K562 (cell line): ENCODE measurements around the gene MYO3B. TPM values are rescaled to one million over a fixed set of nuclear protein-coding genes. Genes with fewer than 3 reads are reported as not detected.
A peak's percentile ranks its signal among the peaks of the same experiment; 100 is the strongest.

Source experiments
- ARID1B ChIP-seq: fragments of 450-650 bp; IDR thresholded peaks from 2 replicates; pipeline ENCODE4 v1.6.1; 2016; ENCODE audit warnings: antibody characterized with exemption, mild to moderate bottlenecking, inconsistent platforms
- CBFB ChIP-seq: sonication (generic); formaldehyde crosslinking; IDR thresholded peaks from 2 replicates; pipeline ENCODE4 v1.4.0; 2020; ENCODE audit warnings: mild to moderate bottlenecking, missing genetic modification reagents
- GABPA ChIP-seq: fragments of 200-800 bp; sonication (Bioruptor generic); conservative IDR thresholded peaks from 2 replicates; pipeline ENCODE4 v1.6.1; 2016; ENCODE audit warnings: low read depth, missing genetic modification characterization, missing compliant biosample characterization
- GABPB1 ChIP-seq: sonication (generic); formaldehyde crosslinking; IDR thresholded peaks from 2 replicates; pipeline ENCODE4 v1.8.0; 2022; ENCODE audit warnings: mild to moderate bottlenecking, missing genetic modification reagents
- HNRNPK ChIP-seq: fragments of 200-400 bp; formaldehyde crosslinking; IDR thresholded peaks from one replicate; pipeline ENCODE4 v1.6.1; 2018; ENCODE audit warnings: mild to moderate bottlenecking, low read depth, low read length; ENCODE audit not compliant: poor library complexity, severe bottlenecking
- ILF3 ChIP-seq: fragments of 450-650 bp; IDR thresholded peaks from 2 replicates; pipeline ENCODE4 v1.6.1; 2018; ENCODE audit warnings: antibody characterized with exemption, mild to moderate bottlenecking, moderate library complexity, borderline replicate concordance
- KDM4B ChIP-seq, 2 experiments: fragments of 450-650 bp in 1 of 2; sonication (generic) in 1 of 2; IDR thresholded peaks; 2 replicates each; pipeline ENCODE4 v1.6.1; 2016 to 2017; ENCODE audit warnings: borderline replicate concordance in 2 of 2, antibody characterized with exemption in 1 of 2, low read depth in 1 of 2, mild to moderate bottlenecking in 1 of 2
- NBN ChIP-seq: fragments of 450-650 bp; IDR thresholded peaks from 2 replicates; pipeline ENCODE4 v1.6.1; 2016; ENCODE audit warnings: low read depth, mild to moderate bottlenecking
- PYGO2 ChIP-seq: fragments of 450-650 bp; IDR thresholded peaks from 2 replicates; pipeline ENCODE4 v1.6.1; 2016; ENCODE audit warnings: mild to moderate bottlenecking, missing genetic modification characterization, moderate library complexity, missing compliant biosample characterization
- ZNF780A ChIP-seq: fragments of 250-450 bp; sonication (Bioruptor Pico); IDR thresholded peaks from 2 replicates; pipeline ENCODE4 v1.5.0; 2021; ENCODE audit warnings: mild to moderate bottlenecking
- polyA plus RNA-seq, 8 experiments: library from polyadenylated mRNA; depleted of rRNA in 4 of 8; stranded (reverse) in 5 of 8; unstranded in 3 of 8; fragments of >200 nt; fragmentation: Nextera tagmentation in 2 of 8; fragmentation: Illumina TruSeq in 1 of 8; extraction: Ambion mirVana in 2 of 8; extraction: Trizol in 1 of 8; gene quantifications; 2 replicates each; pipeline versions ENCODE4 v1.2.1 to v1.2.3, GENCODE V29; 2011 to 2014; ENCODE audit warnings: inconsistent platforms in 1 of 8, missing spikeins in 1 of 8
- total RNA-seq, 7 experiments: library from RNA; depleted of rRNA in 6 of 7; stranded (reverse); fragments of >200 nt in 6 of 7; fragmentation: Illumina TruSeq in 2 of 7; extraction: Trizol in 2 of 7; gene quantifications; 2 replicates each; pipeline versions ENCODE4 v1.2.1 to v1.2.3, GENCODE V29; 2011 to 2021; ENCODE audit warnings: low replicate concordance in 1 of 7
- TF ChIP-seq, protein P1 (sequence below): fragments of 450-650 bp; IDR thresholded peaks from 2 replicates; pipeline ENCODE4 v1.6.1; 2016; ENCODE audit warnings: low read depth
- TF ChIP-seq, protein P2 (sequence below), 2 experiments: fragments of 450-650 bp in 1 of 2; sonication (generic) in 1 of 2; formaldehyde crosslinking in 1 of 2; IDR thresholded peaks in 1 of 2; conservative IDR thresholded peaks in 1 of 2; 2 replicates each; pipeline versions ENCODE4 v1.6.1 to v1.8.1; 2016 to 2023; ENCODE audit warnings: mild to moderate bottlenecking in 2 of 2, moderate library complexity in 2 of 2, inconsistent platforms in 1 of 2, missing genetic modification reagents in 1 of 2
- TF ChIP-seq, protein P3 (sequence below), 2 experiments: fragments of 200-800 bp in 1 of 2; sonication (Bioruptor generic) in 1 of 2; sonication (generic) in 1 of 2; formaldehyde crosslinking in 1 of 2; IDR thresholded peaks in 1 of 2; conservative IDR thresholded peaks in 1 of 2; 2 replicates each; pipeline versions ENCODE4 v1.5.0 to v1.6.1; 2016 to 2020; ENCODE audit warnings: missing compliant biosample characterization in 1 of 2, missing genetic modification characterization in 1 of 2, missing genetic modification reagents in 1 of 2
- TF ChIP-seq, protein P4 (sequence below): sonication (generic); formaldehyde crosslinking; IDR thresholded peaks from 2 replicates; pipeline ENCODE4 v1.8.1; 2023; ENCODE audit warnings: mild to moderate bottlenecking, missing genetic modification reagents, moderate library complexity

Gene MYO3B
- total and polyA plus RNA-seq, 9 of the 15 experiments (the other 6 are each of a cell fraction or from before 2014, with no cell fraction given): 2.7 to 6.5 (median 3.6) TPM

DNA sequence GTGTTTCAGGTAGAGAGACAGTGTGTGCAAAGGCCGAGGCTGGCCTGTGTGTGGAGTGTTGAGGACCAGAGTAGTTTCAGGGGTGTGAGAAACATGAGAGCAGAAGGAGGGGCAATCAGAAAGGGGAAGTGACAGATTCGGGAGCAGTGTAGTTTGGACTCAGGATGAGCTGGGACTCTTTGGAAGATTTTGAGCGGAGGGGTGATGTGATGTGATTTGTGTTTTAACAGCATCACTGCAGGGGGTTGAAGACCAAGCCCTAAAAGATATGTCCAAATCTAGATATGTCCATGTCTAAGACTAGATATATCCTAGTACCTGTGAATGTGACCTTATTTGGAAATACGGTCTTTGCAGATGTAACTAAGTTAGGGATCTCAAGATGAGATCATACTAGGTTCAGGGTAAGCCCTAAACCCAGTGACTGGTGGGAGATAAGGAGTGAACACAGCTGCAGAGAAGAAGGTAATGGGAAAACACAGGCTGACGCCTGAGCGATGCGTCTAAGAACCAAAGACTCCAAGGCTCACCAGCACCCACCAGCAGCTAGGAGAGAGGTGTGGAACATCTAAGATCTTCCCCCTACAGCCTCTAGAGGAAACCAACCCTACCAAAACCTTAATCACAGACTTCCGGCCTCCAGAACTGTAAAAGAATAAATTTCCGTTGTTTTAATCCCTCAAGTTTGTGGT lies 38.5 kb upstream of the MYO3B start (continued):
- TF ChIP-seq, protein P1, sequence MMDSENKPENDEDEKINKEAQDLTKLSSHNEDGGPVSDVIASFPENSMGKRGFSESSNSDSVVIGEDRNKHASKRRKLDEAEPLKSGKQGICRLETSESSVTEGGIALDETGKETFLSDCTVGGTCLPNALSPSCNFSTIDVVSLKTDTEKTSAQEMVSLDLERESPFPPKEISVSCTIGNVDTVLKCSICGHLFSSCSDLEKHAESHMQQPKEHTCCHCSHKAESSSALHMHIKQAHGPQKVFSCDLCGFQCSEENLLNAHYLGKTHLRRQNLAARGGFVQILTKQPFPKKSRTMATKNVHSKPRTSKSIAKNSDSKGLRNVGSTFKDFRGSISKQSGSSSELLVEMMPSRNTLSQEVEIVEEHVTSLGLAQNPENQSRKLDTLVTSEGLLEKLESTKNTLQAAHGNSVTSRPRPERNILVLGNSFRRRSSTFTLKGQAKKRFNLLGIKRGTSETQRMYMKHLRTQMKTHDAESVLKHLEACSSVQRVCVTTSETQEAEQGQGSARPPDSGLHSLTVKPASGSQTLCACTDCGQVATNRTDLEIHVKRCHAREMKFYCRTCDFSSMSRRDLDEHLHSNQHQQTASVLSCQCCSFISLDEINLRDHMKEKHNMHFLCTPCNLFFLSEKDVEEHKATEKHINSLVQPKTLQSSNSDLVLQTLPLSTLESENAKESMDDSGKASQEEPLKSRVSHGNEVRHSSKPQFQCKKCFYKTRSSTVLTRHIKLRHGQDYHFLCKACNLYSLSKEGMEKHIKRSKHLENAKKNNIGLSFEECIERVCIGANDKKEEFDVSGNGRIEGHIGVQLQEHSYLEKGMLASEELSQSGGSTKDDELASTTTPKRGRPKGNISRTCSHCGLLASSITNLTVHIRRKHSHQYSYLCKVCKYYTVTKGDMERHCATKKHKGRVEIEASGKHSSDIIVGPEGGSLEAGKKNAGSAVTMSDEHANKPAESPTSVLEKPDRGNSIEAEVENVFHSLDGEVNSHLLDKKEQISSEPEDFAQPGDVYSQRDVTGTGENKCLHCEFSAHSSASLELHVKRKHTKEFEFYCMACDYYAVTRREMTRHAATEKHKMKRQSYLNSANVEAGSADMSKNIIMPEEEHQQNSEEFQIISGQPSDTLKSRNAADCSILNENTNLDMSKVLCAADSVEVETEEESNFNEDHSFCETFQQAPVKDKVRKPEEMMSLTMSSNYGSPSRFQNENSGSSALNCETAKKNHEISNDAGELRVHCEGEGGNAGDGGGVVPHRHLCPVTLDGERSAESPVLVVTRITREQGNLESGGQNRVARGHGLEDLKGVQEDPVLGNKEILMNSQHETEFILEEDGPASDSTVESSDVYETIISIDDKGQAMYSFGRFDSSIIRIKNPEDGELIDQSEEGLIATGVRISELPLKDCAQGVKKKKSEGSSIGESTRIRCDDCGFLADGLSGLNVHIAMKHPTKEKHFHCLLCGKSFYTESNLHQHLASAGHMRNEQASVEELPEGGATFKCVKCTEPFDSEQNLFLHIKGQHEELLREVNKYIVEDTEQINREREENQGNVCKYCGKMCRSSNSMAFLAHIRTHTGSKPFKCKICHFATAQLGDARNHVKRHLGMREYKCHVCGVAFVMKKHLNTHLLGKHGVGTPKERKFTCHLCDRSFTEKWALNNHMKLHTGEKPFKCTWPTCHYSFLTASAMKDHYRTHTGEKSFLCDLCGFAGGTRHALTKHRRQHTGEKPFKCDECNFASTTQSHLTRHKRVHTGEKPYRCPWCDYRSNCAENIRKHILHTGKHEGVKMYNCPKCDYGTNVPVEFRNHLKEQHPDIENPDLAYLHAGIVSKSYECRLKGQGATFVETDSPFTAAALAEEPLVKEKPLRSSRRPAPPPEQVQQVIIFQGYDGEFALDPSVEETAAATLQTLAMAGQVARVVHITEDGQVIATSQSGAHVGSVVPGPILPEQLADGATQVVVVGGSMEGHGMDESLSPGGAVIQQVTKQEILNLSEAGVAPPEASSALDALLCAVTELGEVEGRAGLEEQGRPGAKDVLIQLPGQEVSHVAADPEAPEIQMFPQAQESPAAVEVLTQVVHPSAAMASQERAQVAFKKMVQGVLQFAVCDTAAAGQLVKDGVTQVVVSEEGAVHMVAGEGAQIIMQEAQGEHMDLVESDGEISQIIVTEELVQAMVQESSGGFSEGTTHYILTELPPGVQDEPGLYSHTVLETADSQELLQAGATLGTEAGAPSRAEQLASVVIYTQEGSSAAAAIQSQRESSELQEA: no peak
- no peak for TF ChIP-seq HNRNPK
- peak; percentile 73 for TF ChIP-seq ARID1B
- TF ChIP-seq GABPA (tag): 0 out of 2 replicates have a peak, but pooled peaks have one; percentile 24
- TF ChIP-seq ILF3: no peak
- peak; percentile 55; the same call in 1 of the 2 replicates for TF ChIP-seq NBN
- TF ChIP-seq, protein P2, sequence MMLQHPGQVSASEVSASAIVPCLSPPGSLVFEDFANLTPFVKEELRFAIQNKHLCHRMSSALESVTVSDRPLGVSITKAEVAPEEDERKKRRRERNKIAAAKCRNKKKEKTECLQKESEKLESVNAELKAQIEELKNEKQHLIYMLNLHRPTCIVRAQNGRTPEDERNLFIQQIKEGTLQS (IDR thresholded peaks at IDR 0.05): peak; percentile 86
- TF ChIP-seq, protein P2 (CRISPR knock-in tag; conservative IDR thresholded peaks at IDR 0.05): no peak
- no peak for TF ChIP-seq CBFB (CRISPR knock-in tag)
- TF ChIP-seq, protein P3, sequence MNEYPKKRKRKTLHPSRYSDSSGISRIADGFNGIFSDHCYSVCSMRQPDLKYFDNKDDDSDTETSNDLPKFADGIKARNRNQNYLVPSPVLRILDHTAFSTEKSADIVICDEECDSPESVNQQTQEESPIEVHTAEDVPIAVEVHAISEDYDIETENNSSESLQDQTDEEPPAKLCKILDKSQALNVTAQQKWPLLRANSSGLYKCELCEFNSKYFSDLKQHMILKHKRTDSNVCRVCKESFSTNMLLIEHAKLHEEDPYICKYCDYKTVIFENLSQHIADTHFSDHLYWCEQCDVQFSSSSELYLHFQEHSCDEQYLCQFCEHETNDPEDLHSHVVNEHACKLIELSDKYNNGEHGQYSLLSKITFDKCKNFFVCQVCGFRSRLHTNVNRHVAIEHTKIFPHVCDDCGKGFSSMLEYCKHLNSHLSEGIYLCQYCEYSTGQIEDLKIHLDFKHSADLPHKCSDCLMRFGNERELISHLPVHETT (CRISPR knock-in tag; conservative IDR thresholded peaks at IDR 0.05 in 1 of 2, IDR thresholded peaks at IDR 0.05 in 1 of 2): 0 out of 4 replicates have a peak, but pooled peaks of 1 of the 2 experiments have one; percentile 41
- no peak for TF ChIP-seq GABPB1 (CRISPR knock-in tag)
- no peak for TF ChIP-seq ZNF780A (CRISPR knock-in tag)
- TF ChIP-seq KDM4B (IDR thresholded peaks at IDR 0.05; ENCODE audit: borderline replicate concordance in 2 of 2, low read depth in 1 of 2): no peak
- no peak for TF ChIP-seq PYGO2 (tag)
- TF ChIP-seq, protein P4, sequence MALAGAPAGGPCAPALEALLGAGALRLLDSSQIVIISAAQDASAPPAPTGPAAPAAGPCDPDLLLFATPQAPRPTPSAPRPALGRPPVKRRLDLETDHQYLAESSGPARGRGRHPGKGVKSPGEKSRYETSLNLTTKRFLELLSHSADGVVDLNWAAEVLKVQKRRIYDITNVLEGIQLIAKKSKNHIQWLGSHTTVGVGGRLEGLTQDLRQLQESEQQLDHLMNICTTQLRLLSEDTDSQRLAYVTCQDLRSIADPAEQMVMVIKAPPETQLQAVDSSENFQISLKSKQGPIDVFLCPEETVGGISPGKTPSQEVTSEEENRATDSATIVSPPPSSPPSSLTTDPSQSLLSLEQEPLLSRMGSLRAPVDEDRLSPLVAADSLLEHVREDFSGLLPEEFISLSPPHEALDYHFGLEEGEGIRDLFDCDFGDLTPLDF (CRISPR knock-in tag): no peak
